Natural killer cell (primary cell): ENCODE data around the gene TMEM63B. TPM values are rescaled to one million over a fixed set of nuclear protein-coding genes. Genes with fewer than 3 reads are reported as not detected.

Source experiments
- ATAC-seq, 3 donors: fragments of 150-1000 bp in 2 of 3; fragments of 200-7000 bp in 1 of 3; cut with Tn5 transposase; 1 replicate in 1 of 3; 2 replicates in 2 of 3; pipeline ENCODE4 v1.10.0; 2021; ENCODE audit warnings: mild to moderate bottlenecking in 2 of 3, moderate library complexity in 2 of 3
- DNase-seq, 2 donors: peaks; one replicate each; pipeline versions ENCODE4 v3.0.0 to v3.0.0-alpha.2; 2013 to 2021; ENCODE audit warnings: mixed read lengths in 1 of 2
- H3K27ac ChIP-seq: one replicate; pipeline ENCODE4 v1.5.1; 2013; ENCODE audit warnings: mild to moderate bottlenecking, low read length
- H3K27me3 ChIP-seq: one replicate; pipeline ENCODE4 v1.6.1; 2013; ENCODE audit warnings: low read length; ENCODE audit not compliant: control insufficient read depth, insufficient read depth
- H3K36me3 ChIP-seq: one replicate; pipeline ENCODE4 v1.6.1; 2013; ENCODE audit warnings: low read length; ENCODE audit not compliant: control insufficient read depth, insufficient read depth
- H3K4me1 ChIP-seq: one replicate; pipeline ENCODE4 v1.6.1; 2013; ENCODE audit warnings: low read length; ENCODE audit not compliant: control insufficient read depth, insufficient read depth
- H3K4me3 ChIP-seq: one replicate; pipeline ENCODE4 v1.5.1; 2013; ENCODE audit warnings: low read length
- H3K9me3 ChIP-seq: one replicate; pipeline ENCODE4 v1.6.1; 2013; ENCODE audit warnings: low read length; ENCODE audit not compliant: control insufficient read depth, insufficient read depth
- H3K27ac Mint-ChIP-seq, 2 donors: one replicate each; pipeline ENCODE4 v1.8.0; 2022; ENCODE audit warnings: mild to moderate bottlenecking in 2 of 2, mixed read lengths in 2 of 2, moderate library complexity in 1 of 2
- H3K27me3 Mint-ChIP-seq, 2 donors: one replicate each; pipeline ENCODE4 v1.8.0; 2022; ENCODE audit warnings: low read depth in 2 of 2, mixed read lengths in 2 of 2
- H3K36me3 Mint-ChIP-seq: one replicate; pipeline ENCODE4 v1.8.0; 2022; ENCODE audit warnings: mixed read lengths
- H3K4me1 Mint-ChIP-seq, 2 donors: one replicate each; pipeline ENCODE4 v1.8.0; 2022; ENCODE audit warnings: mixed read lengths in 2 of 2
- H3K4me3 Mint-ChIP-seq: one replicate; pipeline ENCODE4 v1.8.0; 2022; ENCODE audit warnings: mild to moderate bottlenecking, moderate library complexity, mixed read lengths
- H3K9me3 Mint-ChIP-seq, 2 donors: one replicate each; pipeline ENCODE4 v1.8.0; 2022; ENCODE audit warnings: mixed read lengths in 2 of 2
- CTCF ChIP-seq: fragments of 200-600 bp; IDR thresholded peaks from one replicate; pipeline ENCODE4 v1.8.0; 2022; ENCODE audit warnings: antibody characterized with exemption
- WGBS: methylation state at CpG from one replicate; pipeline ENCODE4 v1.1.7; 2013; ENCODE audit warnings: missing lambda C conversion rate; ENCODE audit not compliant: insufficient coverage; 5-methylcytosine and 5-hydroxymethylcytosine counted together
- intact Hi-C: fragments of 100-400 bp; cut with micrococcal nuclease; formaldehyde crosslinking; loops from one replicate; pipeline ENCODE4 v1.14.2; 2022
- total RNA-seq, 4 donors: library from RNA; stranded (reverse); fragments of 120-200 nt in 1 of 4; gene quantifications; one replicate each; pipeline versions ENCODE4 v1.2.3 to v1.2.4, GENCODE V29; 2013 to 2022

TMEM63B gene
- total RNA-seq, 3 donors from 2014 or later (not counting 1 experiment from before 2014, with no cell fraction given): 24.7 to 30.8 (median 28.1) TPM

GRCh38 chr6:44178424-44179071, 51.2 kb downstream of the TMEM63B start:
- H3K4me3 ChIP-seq: no peak overlapping the region
- no peaks in the 10 kb centered on the region for H3K9me3 ChIP-seq
- ATAC-seq (no peak), DNase-seq (no peak)
- TF ChIP-seq CTCF: no peak
- no peaks in the 10 kb centered on the region for H3K9me3 Mint-ChIP-seq
- H3K27ac Mint-ChIP-seq: peak overlapping the region; percentile 54 to 76
- intact Hi-C loops: no loop called here
- peaks cover 18% of the 10 kb centered on the region for H3K4me1 ChIP-seq
- H3K27me3 Mint-ChIP-seq: no peaks in the 10 kb centered on the region
- H3K27me3 ChIP-seq: no peaks in the 10 kb centered on the region
- H3K27ac ChIP-seq: no peak overlapping the region
- no peaks in the 10 kb centered on the region for H3K36me3 ChIP-seq
- no peaks in the 10 kb centered on the region for H3K36me3 Mint-ChIP-seq
- WGBS: 90% methylated on average over 9 of the region's 9 CpGs
- peak overlapping the region; percentile 64 for H3K4me3 Mint-ChIP-seq
- H3K4me1 Mint-ChIP-seq: peaks cover 6 to 19% of the 10 kb centered on the region in 2 donors

GRCh38 chr6:44179072-44179536, 51.8 kb downstream of the TMEM63B start:
- Histone ChIP-seq H3K27me3 (no peaks in the 10 kb centered on the region), H3K9me3 (no peaks in the 10 kb centered on the region), H3K27ac (no peak overlapping the region), H3K4me1 (peaks cover 18% of the 10 kb centered on the region), H3K4me3 (no peak overlapping the region), H3K36me3 (no peaks in the 10 kb centered on the region)
- peaks cover 6 to 19% of the 10 kb centered on the region in 2 donors for H3K4me1 Mint-ChIP-seq
- no peak overlapping the region for H3K4me3 Mint-ChIP-seq
- peak overlapping the region in 1 of 2 donors; percentile 57 for H3K27ac Mint-ChIP-seq
- intact Hi-C loops: no loop called here
- TF ChIP-seq CTCF: no peak
- H3K36me3 Mint-ChIP-seq: no peaks in the 10 kb centered on the region
- H3K9me3 Mint-ChIP-seq: no peaks in the 10 kb centered on the region
- DNase-seq (no peak), ATAC-seq (no peak)
- peaks cover 0 to 2% of the 10 kb centered on the region in 2 donors for H3K27me3 Mint-ChIP-seq
- WGBS: 83% methylated on average over 4 of the region's 4 CpGs

GRCh38 chr6:44179648-44180047, 52.3 kb downstream of the TMEM63B start:
- no peaks in the 10 kb centered on the region for H3K27me3 ChIP-seq
- Mint-ChIP-seq H3K27ac (peak overlapping the region in 1 of 2 donors; percentile 57), H3K9me3 (no peaks in the 10 kb centered on the region), H3K4me1 (peaks cover 6 to 19% of the 10 kb centered on the region in 2 donors), H3K4me3 (no peak overlapping the region), H3K27me3 (peaks cover 0 to 3% of the 10 kb centered on the region in 2 donors), H3K36me3 (no peaks in the 10 kb centered on the region)
- 90% methylated on average over 7 of the region's 7 CpGs for WGBS
- H3K4me1 ChIP-seq: peaks cover 18% of the 10 kb centered on the region
- no peak overlapping the region for H3K27ac ChIP-seq
- DNase-seq (no peak), ATAC-seq (no peak)
- no peaks in the 10 kb centered on the region for H3K9me3 ChIP-seq
- TF ChIP-seq CTCF: no peak
- no peak overlapping the region for H3K4me3 ChIP-seq
- intact Hi-C loops: no loop called here
- no peaks in the 10 kb centered on the region for H3K36me3 ChIP-seq

GRCh38 chr6:44180406-44180805, 53.1 kb downstream of the TMEM63B start:
- no peak overlapping the region for H3K4me3 ChIP-seq
- H3K4me1 Mint-ChIP-seq: peaks cover 6 to 19% of the 10 kb centered on the region in 2 donors
- H3K27me3 ChIP-seq: no peaks in the 10 kb centered on the region
- H3K36me3 Mint-ChIP-seq: no peaks in the 10 kb centered on the region
- H3K9me3 Mint-ChIP-seq: no peaks in the 10 kb centered on the region
- ATAC-seq (no peak), DNase-seq (no peak)
- no peaks in the 10 kb centered on the region for H3K36me3 ChIP-seq
- no peak overlapping the region for H3K27ac Mint-ChIP-seq
- 91% methylated on average over 4 of the region's 4 CpGs for WGBS
- H3K27ac ChIP-seq: no peak overlapping the region
- H3K4me3 Mint-ChIP-seq: no peak overlapping the region
- TF ChIP-seq CTCF: no peak
- H3K27me3 Mint-ChIP-seq: peaks cover 1 to 5% of the 10 kb centered on the region in 2 donors
- no peaks in the 10 kb centered on the region for H3K9me3 ChIP-seq
- peaks cover 18% of the 10 kb centered on the region for H3K4me1 ChIP-seq
- intact Hi-C loops: no loop called here
